ENCODE results near the gene SEPSECS.

DNA sequence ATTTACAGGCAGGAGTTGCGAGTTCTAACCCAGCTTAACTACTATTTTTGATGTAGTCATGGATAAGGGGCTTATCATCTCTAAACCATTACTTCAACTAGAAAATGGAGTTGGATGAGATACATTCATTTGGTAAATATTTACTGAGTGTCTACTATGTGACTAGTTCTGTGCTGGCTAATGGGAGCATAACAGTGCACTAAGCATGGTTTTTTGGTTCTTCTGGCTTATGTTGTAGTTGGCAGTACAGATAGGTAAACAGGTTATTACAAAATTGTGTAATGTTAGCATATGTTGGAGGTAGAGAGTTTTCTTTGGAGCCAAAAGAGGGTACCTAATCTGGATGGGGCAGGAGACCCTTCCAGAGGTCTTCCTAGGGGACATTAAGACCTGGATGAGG lies 47.7 kb upstream of the SEPSECS start:
- TF ChIP-seq, protein P1, sequence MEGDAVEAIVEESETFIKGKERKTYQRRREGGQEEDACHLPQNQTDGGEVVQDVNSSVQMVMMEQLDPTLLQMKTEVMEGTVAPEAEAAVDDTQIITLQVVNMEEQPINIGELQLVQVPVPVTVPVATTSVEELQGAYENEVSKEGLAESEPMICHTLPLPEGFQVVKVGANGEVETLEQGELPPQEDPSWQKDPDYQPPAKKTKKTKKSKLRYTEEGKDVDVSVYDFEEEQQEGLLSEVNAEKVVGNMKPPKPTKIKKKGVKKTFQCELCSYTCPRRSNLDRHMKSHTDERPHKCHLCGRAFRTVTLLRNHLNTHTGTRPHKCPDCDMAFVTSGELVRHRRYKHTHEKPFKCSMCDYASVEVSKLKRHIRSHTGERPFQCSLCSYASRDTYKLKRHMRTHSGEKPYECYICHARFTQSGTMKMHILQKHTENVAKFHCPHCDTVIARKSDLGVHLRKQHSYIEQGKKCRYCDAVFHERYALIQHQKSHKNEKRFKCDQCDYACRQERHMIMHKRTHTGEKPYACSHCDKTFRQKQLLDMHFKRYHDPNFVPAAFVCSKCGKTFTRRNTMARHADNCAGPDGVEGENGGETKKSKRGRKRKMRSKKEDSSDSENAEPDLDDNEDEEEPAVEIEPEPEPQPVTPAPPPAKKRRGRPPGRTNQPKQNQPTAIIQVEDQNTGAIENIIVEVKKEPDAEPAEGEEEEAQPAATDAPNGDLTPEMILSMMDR (conservative IDR thresholded peaks at IDR 0.05) = no peak
- TF ChIP-seq ZFX (IDR thresholded peaks at IDR 0.05) = no peak
